K562 (cell line): Measurements from ENCODE around the gene PLTP.

ENCODE experiments used
- POLR2A ChIP-seq: fragments of 450-650 bp; conservative IDR thresholded peaks from 2 replicates; pipeline ENCODE4 v1.6.1; 2016
- POLR3A ChIP-seq: IDR thresholded peaks from 2 replicates; pipeline ENCODE4 v1.6.1; 2011; ENCODE audit warnings: borderline replicate concordance, mild to moderate bottlenecking, moderate library complexity; ENCODE audit not compliant: insufficient read length, insufficient read depth; ENCODE audit errors: extremely low read depth
- RFX1 ChIP-seq: fragments of 450-650 bp; IDR thresholded peaks from 2 replicates; pipeline ENCODE4 v1.6.1; 2016; ENCODE audit warnings: mild to moderate bottlenecking, moderate library complexity
- RFX5 ChIP-seq: IDR thresholded peaks from 2 replicates; pipeline ENCODE4 v1.6.1; 2011; ENCODE audit warnings: low read depth, mild to moderate bottlenecking, improper control_type of control experiment, low read length
- SMARCB1 ChIP-seq: IDR thresholded peaks from 2 replicates; pipeline ENCODE4 v1.6.1; 2011; ENCODE audit warnings: improper control_type of control experiment, low read depth; ENCODE audit not compliant: insufficient read length
- TBP ChIP-seq: optimal IDR thresholded peaks from 2 replicates; pipeline ENCODE3; 2011; ENCODE audit warnings: low read depth, low read length, improper control_type of control experiment
- TRIM28 ChIP-seq: fragments of 450-650 bp; IDR thresholded peaks from 2 replicates; pipeline ENCODE4 v1.6.1; 2017
- ZNF140 ChIP-seq: fragments of 250-450 bp; sonication (Bioruptor Pico); IDR thresholded peaks from 2 replicates; pipeline ENCODE4 v1.8.0; 2021; ENCODE audit warnings: moderate library complexity, mild to moderate bottlenecking, inconsistent platforms
- ZNF551 ChIP-seq: fragments of 250-450 bp; sonication (Bioruptor Pico); IDR thresholded peaks from 2 replicates; pipeline ENCODE4 v1.5.0; 2021; ENCODE audit warnings: mild to moderate bottlenecking, moderate library complexity
- TF ChIP-seq, protein P1 (sequence below), 3 experiments: IDR thresholded peaks in 2 of 3; conservative IDR thresholded peaks in 1 of 3; 2 replicates each; pipeline ENCODE4 v1.5.1; 2011 to 2012; ENCODE audit warnings: low read length in 3 of 3, mild to moderate bottlenecking in 3 of 3, control low read depth in 2 of 3, improper control_type of control experiment in 1 of 3, inconsistent platforms in 1 of 3, low read depth in 1 of 3, mixed read lengths in 1 of 3, moderate library complexity in 1 of 3; ENCODE audit not compliant: insufficient read depth in 2 of 3
- TF ChIP-seq, protein P2 (sequence below): sonication (generic); IDR thresholded peaks from 2 replicates; pipeline ENCODE4 v1.6.1; 2016

DNA sequence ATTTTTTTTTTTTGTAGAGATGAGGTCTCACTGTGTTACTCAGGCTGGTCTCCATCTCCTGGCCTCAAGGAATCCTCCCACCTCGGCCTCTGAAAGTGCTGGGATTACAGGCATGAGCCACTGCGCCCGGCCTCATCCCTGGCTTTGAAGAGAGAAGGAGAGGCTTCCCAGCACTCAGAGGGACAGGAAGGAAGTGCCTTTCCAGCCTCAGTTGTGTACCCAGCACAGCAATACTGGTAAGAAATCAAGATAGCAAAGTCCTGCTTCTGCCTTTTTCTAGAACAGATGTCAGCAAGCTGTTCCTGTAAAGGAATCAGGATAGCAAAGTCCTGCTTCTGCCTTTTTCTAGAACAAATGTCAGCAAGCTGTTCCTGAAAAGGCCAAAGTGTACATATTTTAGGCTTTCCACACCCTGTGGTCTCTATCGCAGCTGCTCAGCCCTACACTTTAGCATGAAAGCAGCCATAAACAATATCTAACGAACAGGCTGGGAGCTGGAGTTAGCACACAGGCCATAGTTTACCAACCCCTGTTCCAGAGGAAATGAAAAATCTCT, 6.3 kb upstream of the PLTP start:
- TF ChIP-seq POLR3A (no peak), SMARCB1 (no peak), RFX5 (no peak), ZNF140 (CRISPR knock-in tag) (no peak), RFX1 (no peak), TRIM28 (no peak), TBP (no peak), POLR2A (no peak), ZNF551 (no peak)
- TF ChIP-seq, protein P1, sequence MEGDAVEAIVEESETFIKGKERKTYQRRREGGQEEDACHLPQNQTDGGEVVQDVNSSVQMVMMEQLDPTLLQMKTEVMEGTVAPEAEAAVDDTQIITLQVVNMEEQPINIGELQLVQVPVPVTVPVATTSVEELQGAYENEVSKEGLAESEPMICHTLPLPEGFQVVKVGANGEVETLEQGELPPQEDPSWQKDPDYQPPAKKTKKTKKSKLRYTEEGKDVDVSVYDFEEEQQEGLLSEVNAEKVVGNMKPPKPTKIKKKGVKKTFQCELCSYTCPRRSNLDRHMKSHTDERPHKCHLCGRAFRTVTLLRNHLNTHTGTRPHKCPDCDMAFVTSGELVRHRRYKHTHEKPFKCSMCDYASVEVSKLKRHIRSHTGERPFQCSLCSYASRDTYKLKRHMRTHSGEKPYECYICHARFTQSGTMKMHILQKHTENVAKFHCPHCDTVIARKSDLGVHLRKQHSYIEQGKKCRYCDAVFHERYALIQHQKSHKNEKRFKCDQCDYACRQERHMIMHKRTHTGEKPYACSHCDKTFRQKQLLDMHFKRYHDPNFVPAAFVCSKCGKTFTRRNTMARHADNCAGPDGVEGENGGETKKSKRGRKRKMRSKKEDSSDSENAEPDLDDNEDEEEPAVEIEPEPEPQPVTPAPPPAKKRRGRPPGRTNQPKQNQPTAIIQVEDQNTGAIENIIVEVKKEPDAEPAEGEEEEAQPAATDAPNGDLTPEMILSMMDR (IDR thresholded peaks at IDR 0.05 in 2 of 3, conservative IDR thresholded peaks at IDR 0.05 in 1 of 3; ENCODE audit: insufficient read depth in 2 of 3, low read depth in 1 of 3, low read length in 3 of 3), result no peak
- TF ChIP-seq, protein P2, sequence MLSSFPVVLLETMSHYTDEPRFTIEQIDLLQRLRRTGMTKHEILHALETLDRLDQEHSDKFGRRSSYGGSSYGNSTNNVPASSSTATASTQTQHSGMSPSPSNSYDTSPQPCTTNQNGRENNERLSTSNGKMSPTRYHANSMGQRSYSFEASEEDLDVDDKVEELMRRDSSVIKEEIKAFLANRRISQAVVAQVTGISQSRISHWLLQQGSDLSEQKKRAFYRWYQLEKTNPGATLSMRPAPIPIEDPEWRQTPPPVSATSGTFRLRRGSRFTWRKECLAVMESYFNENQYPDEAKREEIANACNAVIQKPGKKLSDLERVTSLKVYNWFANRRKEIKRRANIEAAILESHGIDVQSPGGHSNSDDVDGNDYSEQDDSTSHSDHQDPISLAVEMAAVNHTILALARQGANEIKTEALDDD, result no peak
